Measurements from ENCODE around the gene ANO3. TPM values are rescaled to one million over a fixed set of nuclear protein-coding genes. Genes with fewer than 3 reads are reported as not detected.
A peak's percentile ranks its signal among the peaks of the same experiment; 100 is the strongest.

ANO3 gene
- total and polyA plus RNA-seq, 4 donors: under 0.01 to 2.0 (median 0.40) TPM

- no peak for DNase-seq (ENCODE audit: low spot score)
- H3K27me3 ChIP-seq (ENCODE audit: control insufficient read depth in 4 of 4, insufficient read depth in 4 of 4, low read length in 3 of 4): no peaks in the 10 kb centered on the region
- no peaks in the 10 kb centered on the region for H3K4me1 ChIP-seq (ENCODE audit: control insufficient read depth in 4 of 4, insufficient read depth in 4 of 4, low read length in 3 of 4)
- no peak overlapping the region for H3K4me3 ChIP-seq (ENCODE audit: low read depth in 1 of 3, low read length in 3 of 3)
- WGBS: 77% methylated on average over 3 of the region's 3 CpGs
- H3K9me3 ChIP-seq (ENCODE audit: control insufficient read depth in 4 of 4, low read length in 3 of 4): no peaks in the 10 kb centered on the region
- no peak overlapping the region for H3K9ac ChIP-seq (ENCODE audit: low read depth in 1 of 2, low read length in 2 of 2)
- no peak overlapping the region for H3K27ac ChIP-seq (ENCODE audit: low read depth in 1 of 2, low read length in 2 of 2)
- H3K36me3 ChIP-seq (ENCODE audit: control insufficient read depth in 4 of 4, insufficient read depth in 3 of 4, low read depth in 1 of 4, low read length in 3 of 4): no peaks in the 10 kb centered on the region
- no peak for TF ChIP-seq FOXA1 (IDR thresholded peaks at IDR 0.05)
- no peak for TF ChIP-seq REST (IDR thresholded peaks at IDR 0.05)
- no peak for TF ChIP-seq HNF4G (IDR thresholded peaks at IDR 0.05)
- TF ChIP-seq SP1 (IDR thresholded peaks at IDR 0.05): no peak
- no peak for TF ChIP-seq CTCF (IDR thresholded peaks at IDR 0.05; ENCODE audit: low read depth, low read length, missing input control)
- no peak for TF ChIP-seq RAD21 (IDR thresholded peaks at IDR 0.05)
- no peak for TF ChIP-seq HNF4A (conservative IDR thresholded peaks at IDR 0.05)
- no peak for TF ChIP-seq YY1 (IDR thresholded peaks at IDR 0.05)
- TF ChIP-seq NR2F2 (IDR thresholded peaks at IDR 0.05): no peak
- TF ChIP-seq TAF1 (conservative IDR thresholded peaks at IDR 0.05): no peak
- no peak for TF ChIP-seq RXRA (IDR thresholded peaks at IDR 0.05)
These were observed 46.3 kb upstream of the ANO3 start for GRCh38 chr11:26285608-26286007.

GRCh38 chr11:26286472-26287066, 45.4 kb upstream of the ANO3 start:
- 22% methylated on average over 5 of the region's 5 CpGs for WGBS
- TF ChIP-seq HNF4G (IDR thresholded peaks at IDR 0.05): no peak
- no peak for TF ChIP-seq FOXA2 (IDR thresholded peaks at IDR 0.05)
- no peak for TF ChIP-seq FOXA1 (IDR thresholded peaks at IDR 0.05)
- TF ChIP-seq NR2F2 (IDR thresholded peaks at IDR 0.05): no peak
- peak in 1 of 2 donors; percentile 60 for TF ChIP-seq RAD21 (IDR thresholded peaks at IDR 0.05)
- no peaks in the 10 kb centered on the region for H3K9me3 ChIP-seq (ENCODE audit: control insufficient read depth in 4 of 4, low read length in 3 of 4)
- H3K4me3 ChIP-seq (ENCODE audit: low read depth in 1 of 3, low read length in 3 of 3): no peak overlapping the region
- no peak overlapping the region for H3K27ac ChIP-seq (ENCODE audit: low read depth in 1 of 2, low read length in 2 of 2)
- H3K27me3 ChIP-seq (ENCODE audit: control insufficient read depth in 4 of 4, insufficient read depth in 4 of 4, low read length in 3 of 4): no peaks in the 10 kb centered on the region
- H3K36me3 ChIP-seq (ENCODE audit: control insufficient read depth in 4 of 4, insufficient read depth in 3 of 4, low read depth in 1 of 4, low read length in 3 of 4): no peaks in the 10 kb centered on the region
- DNase-seq (ENCODE audit: low spot score): no peak
- H3K9ac ChIP-seq (ENCODE audit: low read depth in 1 of 2, low read length in 2 of 2): no peak overlapping the region
- no peaks in the 10 kb centered on the region for H3K4me1 ChIP-seq (ENCODE audit: control insufficient read depth in 4 of 4, insufficient read depth in 4 of 4, low read length in 3 of 4)

GRCh38 chr11:26287067-26287518, 44.8 kb upstream of the ANO3 start:
- 81% methylated on average over 5 of the region's 5 CpGs for WGBS
- Histone ChIP-seq H3K9me3 (ENCODE audit: control insufficient read depth in 4 of 4, low read length in 3 of 4) (no peaks in the 10 kb centered on the region), H3K4me1 (ENCODE audit: control insufficient read depth in 4 of 4, insufficient read depth in 4 of 4, low read length in 3 of 4) (no peaks in the 10 kb centered on the region), H3K4me3 (ENCODE audit: low read depth in 1 of 3, low read length in 3 of 3) (no peak overlapping the region), H3K27ac (ENCODE audit: low read depth in 1 of 2, low read length in 2 of 2) (no peak overlapping the region), H3K27me3 (ENCODE audit: control insufficient read depth in 4 of 4, insufficient read depth in 4 of 4, low read length in 3 of 4) (no peaks in the 10 kb centered on the region), H3K36me3 (ENCODE audit: control insufficient read depth in 4 of 4, insufficient read depth in 3 of 4, low read depth in 1 of 4, low read length in 3 of 4) (no peaks in the 10 kb centered on the region), H3K9ac (ENCODE audit: low read depth in 1 of 2, low read length in 2 of 2) (no peak overlapping the region)
- DNase-seq (ENCODE audit: low spot score): no peak
- no peak for TF ChIP-seq FOXA1 (IDR thresholded peaks at IDR 0.05)
- no peak for TF ChIP-seq NR2F2 (IDR thresholded peaks at IDR 0.05)
- no peak for TF ChIP-seq SP1 (IDR thresholded peaks at IDR 0.05)
- no peak for TF ChIP-seq HNF4G (IDR thresholded peaks at IDR 0.05)
- no peak for TF ChIP-seq ZBTB33 (IDR thresholded peaks at IDR 0.05)
- TF ChIP-seq GABPA (IDR thresholded peaks at IDR 0.05 in 1 of 2, conservative IDR thresholded peaks at IDR 0.05 in 1 of 2): no peak
- no peak for TF ChIP-seq CTCF (IDR thresholded peaks at IDR 0.05; ENCODE audit: low read depth, low read length, missing input control)
- no peak for TF ChIP-seq RAD21 (IDR thresholded peaks at IDR 0.05)
- TF ChIP-seq FOXA2 (IDR thresholded peaks at IDR 0.05): no peak
